WTC11 (cell line): ENCODE data around the gene LYRM4. TPM values are rescaled to one million over a fixed set of nuclear protein-coding genes. Genes with fewer than 3 reads are reported as not detected.

Experiments
- ATAC-seq: fragments of 200-7000 bp; cut with Tn5 transposase; 2 replicates; pipeline ENCODE4 v1.10.0; 2021; ENCODE audit warnings: mild to moderate bottlenecking, moderate library complexity
- CTCF ChIA-PET: fragments of 300-600 bp; sonication (Branson Sonifier 250); formaldehyde crosslinking; loops from one replicate; lab custom pipeline; 2021; ENCODE audit warnings: antibody characterized with exemption; lab: Charles Lee
- POLR2A ChIA-PET: fragments of 350-600 bp; sonication (Branson Sonifier 250); formaldehyde crosslinking; loops from one replicate; lab custom pipeline; 2021; ENCODE audit warnings: antibody characterized with exemption; lab: Charles Lee
- DNase-seq: peaks from one replicate; pipeline ENCODE4 v3.0.0; 2021; ENCODE audit warnings: low spot score
- H3K27ac Mint-ChIP-seq: 2 replicates; pipeline ENCODE4 v1.8.0; 2021; ENCODE audit warnings: mixed read lengths
- H3K27me3 Mint-ChIP-seq: 2 replicates; pipeline ENCODE4 v1.8.0; 2021; ENCODE audit warnings: low read depth, mild to moderate bottlenecking, moderate library complexity, mixed read lengths
- H3K36me3 Mint-ChIP-seq: 2 replicates; pipeline ENCODE4 v1.8.0; 2021; ENCODE audit warnings: mixed read lengths
- H3K4me1 Mint-ChIP-seq: 2 replicates; pipeline ENCODE4 v1.8.0; 2022; ENCODE audit warnings: mixed read lengths
- H3K4me3 Mint-ChIP-seq: 2 replicates; pipeline ENCODE4 v1.8.0; 2021; ENCODE audit warnings: mild to moderate bottlenecking, moderate library complexity, mixed read lengths
- H3K9me3 Mint-ChIP-seq: 2 replicates; pipeline ENCODE4 v1.8.0; 2021; ENCODE audit warnings: mixed read lengths
- ARID4B ChIP-seq: sonication (generic); formaldehyde crosslinking; IDR thresholded peaks from 2 replicates; pipeline ENCODE4 v1.8.0; 2023; ENCODE audit warnings: missing genetic modification reagents, mild to moderate bottlenecking, borderline replicate concordance
- ERG ChIP-seq: fragments of 250-450 bp; sonication (Bioruptor Pico); IDR thresholded peaks from 2 replicates; pipeline ENCODE4 v1.8.0; 2021; ENCODE audit warnings: mild to moderate bottlenecking
- JUN ChIP-seq: sonication (generic); formaldehyde crosslinking; IDR thresholded peaks from 2 replicates; pipeline ENCODE4 v1.8.0; 2023; ENCODE audit warnings: mild to moderate bottlenecking, missing genetic modification reagents
- MLX ChIP-seq: sonication (generic); formaldehyde crosslinking; IDR thresholded peaks from 2 replicates; pipeline ENCODE4 v1.8.1; 2023; ENCODE audit warnings: mild to moderate bottlenecking, missing genetic modification reagents, moderate library complexity
- NR1H2 ChIP-seq: sonication (generic); formaldehyde crosslinking; IDR thresholded peaks from 2 replicates; pipeline ENCODE4 v1.9.0; 2021; ENCODE audit warnings: mild to moderate bottlenecking, moderate library complexity, missing genetic modification reagents
- PRRX2 ChIP-seq: fragments of 250-450 bp; sonication (Bioruptor Pico); IDR thresholded peaks from 2 replicates; pipeline ENCODE4 v1.8.0; 2021; ENCODE audit warnings: mild to moderate bottlenecking
- RORB ChIP-seq: fragments of 250-450 bp; sonication (Bioruptor Pico); IDR thresholded peaks from 2 replicates; pipeline ENCODE4 v1.9.0; 2021; ENCODE audit warnings: mild to moderate bottlenecking
- SMAD4 ChIP-seq: sonication (generic); formaldehyde crosslinking; IDR thresholded peaks from 2 replicates; pipeline ENCODE4 v1.8.0; 2022; ENCODE audit warnings: mild to moderate bottlenecking, missing genetic modification reagents
- SOX15 ChIP-seq: fragments of 250-450 bp; sonication (Bioruptor Pico); IDR thresholded peaks from 2 replicates; pipeline ENCODE4 v1.9.0; 2021; ENCODE audit warnings: mild to moderate bottlenecking
- ZNF138 ChIP-seq: sonication (generic); formaldehyde crosslinking; conservative IDR thresholded peaks from 2 replicates; pipeline ENCODE4 v1.8.1; 2022; ENCODE audit warnings: mild to moderate bottlenecking, moderate library complexity, missing genetic modification reagents
- total RNA-seq: library from RNA; stranded (reverse); gene quantifications from 3 replicates; pipeline ENCODE4 v1.2.3, GENCODE V29; 2021
- TF ChIP-seq, protein P1 (sequence below): sonication (generic); formaldehyde crosslinking; IDR thresholded peaks from 2 replicates; pipeline ENCODE4 v1.8.1; 2022; ENCODE audit warnings: low read depth, mild to moderate bottlenecking, moderate library complexity, missing genetic modification reagents, borderline replicate concordance
- TF ChIP-seq, protein P2 (sequence below): sonication (generic); formaldehyde crosslinking; IDR thresholded peaks from 2 replicates; pipeline ENCODE4 v1.8.1; 2023; ENCODE audit warnings: mild to moderate bottlenecking, missing genetic modification reagents, moderate library complexity
- TF ChIP-seq, protein P3 (sequence below): sonication (generic); formaldehyde crosslinking; IDR thresholded peaks from 2 replicates; pipeline ENCODE4 v1.8.1; 2023; ENCODE audit warnings: mild to moderate bottlenecking, missing genetic modification reagents
- TF ChIP-seq, protein P4 (sequence below): sonication (generic); formaldehyde crosslinking; IDR thresholded peaks from 2 replicates; pipeline ENCODE4 v1.8.0; 2023; ENCODE audit warnings: missing genetic modification reagents
- TF ChIP-seq, protein P5 (sequence below): sonication (generic); formaldehyde crosslinking; IDR thresholded peaks from 2 replicates; pipeline ENCODE4 v1.8.0; 2022; ENCODE audit warnings: missing genetic modification reagents

LYRM4 gene
- total RNA-seq, 1 experiment from 2014 or later, result 49.7 TPM

DNA sequence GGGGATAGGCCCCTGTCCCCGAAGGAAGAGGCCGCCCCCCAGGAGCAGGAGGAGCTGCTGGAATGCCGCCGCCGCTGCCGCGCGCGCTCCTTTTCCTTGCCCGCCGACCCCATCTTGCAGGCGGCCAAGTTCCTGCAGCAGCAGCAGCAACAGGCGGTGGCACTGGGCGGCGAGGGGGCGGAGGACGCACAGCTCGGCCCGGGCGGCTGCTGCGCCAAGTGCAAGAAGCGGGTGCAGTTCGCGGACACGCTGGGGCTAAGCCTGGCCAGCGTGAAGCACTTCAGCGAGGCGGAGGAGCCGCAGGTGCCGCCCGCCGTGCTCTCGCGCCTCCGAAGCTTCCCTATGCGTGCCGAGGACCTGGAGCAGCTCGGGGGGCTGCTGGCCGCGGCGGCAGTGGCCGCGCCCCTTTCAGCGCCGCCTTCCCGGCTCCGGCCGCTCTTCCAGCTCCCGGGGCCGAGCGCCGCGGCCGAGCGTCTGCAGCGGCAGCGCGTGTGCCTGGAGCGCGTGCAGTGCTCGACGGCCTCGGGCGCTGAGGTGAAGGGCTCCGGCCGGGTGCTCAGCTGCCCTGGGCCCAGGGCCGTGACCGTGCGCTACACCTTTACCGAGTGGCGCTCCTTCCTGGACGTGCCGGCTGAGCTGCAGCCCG lies 175.0 kb downstream of the LYRM4 start (continued):
- TF ChIP-seq, protein P1, sequence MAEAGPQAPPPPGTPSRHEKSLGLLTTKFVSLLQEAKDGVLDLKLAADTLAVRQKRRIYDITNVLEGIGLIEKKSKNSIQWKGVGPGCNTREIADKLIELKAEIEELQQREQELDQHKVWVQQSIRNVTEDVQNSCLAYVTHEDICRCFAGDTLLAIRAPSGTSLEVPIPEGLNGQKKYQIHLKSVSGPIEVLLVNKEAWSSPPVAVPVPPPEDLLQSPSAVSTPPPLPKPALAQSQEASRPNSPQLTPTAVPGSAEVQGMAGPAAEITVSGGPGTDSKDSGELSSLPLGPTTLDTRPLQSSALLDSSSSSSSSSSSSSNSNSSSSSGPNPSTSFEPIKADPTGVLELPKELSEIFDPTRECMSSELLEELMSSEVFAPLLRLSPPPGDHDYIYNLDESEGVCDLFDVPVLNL (CRISPR knock-in tag), result peak; percentile 84; the same call in 1 of the 2 replicates
- TF ChIP-seq MLX (no peak; the same call in 1 of the 2 replicates), JUN (CRISPR knock-in tag) (peak; percentile 77; the same call in 1 of the 2 replicates), ERG (CRISPR knock-in tag) (no peak), PRRX2 (CRISPR knock-in tag) (no peak), RORB (CRISPR knock-in tag) (no peak), ARID4B (CRISPR knock-in tag) (0 out of 2 replicates have a peak, but pooled peaks have one; percentile 21), SOX15 (CRISPR knock-in tag) (no peak), SMAD4 (CRISPR knock-in tag) (no peak)
- TF ChIP-seq, protein P2, sequence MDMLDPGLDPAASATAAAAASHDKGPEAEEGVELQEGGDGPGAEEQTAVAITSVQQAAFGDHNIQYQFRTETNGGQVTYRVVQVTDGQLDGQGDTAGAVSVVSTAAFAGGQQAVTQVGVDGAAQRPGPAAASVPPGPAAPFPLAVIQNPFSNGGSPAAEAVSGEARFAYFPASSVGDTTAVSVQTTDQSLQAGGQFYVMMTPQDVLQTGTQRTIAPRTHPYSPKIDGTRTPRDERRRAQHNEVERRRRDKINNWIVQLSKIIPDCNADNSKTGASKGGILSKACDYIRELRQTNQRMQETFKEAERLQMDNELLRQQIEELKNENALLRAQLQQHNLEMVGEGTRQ (CRISPR knock-in tag), result no peak
- TF ChIP-seq, protein P3, sequence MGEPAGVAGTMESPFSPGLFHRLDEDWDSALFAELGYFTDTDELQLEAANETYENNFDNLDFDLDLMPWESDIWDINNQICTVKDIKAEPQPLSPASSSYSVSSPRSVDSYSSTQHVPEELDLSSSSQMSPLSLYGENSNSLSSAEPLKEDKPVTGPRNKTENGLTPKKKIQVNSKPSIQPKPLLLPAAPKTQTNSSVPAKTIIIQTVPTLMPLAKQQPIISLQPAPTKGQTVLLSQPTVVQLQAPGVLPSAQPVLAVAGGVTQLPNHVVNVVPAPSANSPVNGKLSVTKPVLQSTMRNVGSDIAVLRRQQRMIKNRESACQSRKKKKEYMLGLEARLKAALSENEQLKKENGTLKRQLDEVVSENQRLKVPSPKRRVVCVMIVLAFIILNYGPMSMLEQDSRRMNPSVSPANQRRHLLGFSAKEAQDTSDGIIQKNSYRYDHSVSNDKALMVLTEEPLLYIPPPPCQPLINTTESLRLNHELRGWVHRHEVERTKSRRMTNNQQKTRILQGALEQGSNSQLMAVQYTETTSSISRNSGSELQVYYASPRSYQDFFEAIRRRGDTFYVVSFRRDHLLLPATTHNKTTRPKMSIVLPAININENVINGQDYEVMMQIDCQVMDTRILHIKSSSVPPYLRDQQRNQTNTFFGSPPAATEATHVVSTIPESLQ (CRISPR knock-in tag), result no peak

DNA sequence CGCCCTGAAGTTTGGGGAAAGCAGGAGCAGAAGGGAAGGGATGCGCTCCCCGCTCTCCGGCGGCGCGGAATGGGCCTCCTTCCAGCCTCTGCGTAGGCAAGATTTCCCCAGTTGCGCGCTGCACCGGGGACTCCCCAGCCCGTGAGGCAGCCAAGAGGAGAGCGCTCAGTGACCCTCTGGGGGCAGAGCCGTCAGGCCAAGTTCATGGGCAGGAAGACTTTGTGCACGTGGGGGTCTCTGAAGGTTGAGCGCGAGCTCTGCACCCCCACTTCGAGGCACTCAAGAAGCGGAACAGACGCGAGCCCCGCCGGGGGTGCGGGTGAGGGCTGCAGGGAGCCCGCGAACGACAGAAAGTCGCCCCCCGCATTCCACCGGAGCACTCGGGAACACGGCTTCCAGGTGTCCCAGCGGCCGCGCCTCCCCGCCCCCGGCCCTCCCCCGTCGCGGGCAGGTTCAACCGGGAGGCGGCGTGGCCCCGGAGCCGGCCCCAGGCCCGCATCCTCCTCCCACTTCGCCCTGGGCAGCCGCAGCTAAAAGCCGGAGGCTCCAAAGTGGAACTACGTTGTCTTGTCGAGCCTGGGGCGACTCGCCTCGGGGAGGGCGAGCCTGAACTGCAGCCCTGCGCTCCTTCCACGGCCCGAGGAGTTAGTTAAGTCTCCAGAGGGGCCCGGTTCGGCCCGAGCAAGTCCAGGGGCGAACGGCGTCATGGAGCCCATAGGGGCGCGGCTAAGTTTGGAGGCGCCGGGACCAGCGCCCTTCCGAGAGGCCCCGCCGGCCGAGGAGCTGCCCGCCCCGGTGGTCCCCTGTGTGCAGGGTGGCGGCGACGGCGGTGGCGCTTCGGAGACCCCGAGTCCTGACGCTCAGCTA lies 175.7 kb downstream of the LYRM4 start, which contains the start of gene PPP1R3G:
Gene PPP1R3G (plus strand): TSS at position 561 of the 867 bp plus-strand sequence. CDS start 145 bp downstream, at position 706.
- peaks cover 73% of the 10 kb centered on the region for H3K27me3 Mint-ChIP-seq
- H3K4me1 Mint-ChIP-seq, result peaks cover 10% of the 10 kb centered on the region
- DNase-seq (peak; percentile 44), ATAC-seq (peak; percentile 23)
- CTCF ChIA-PET, result interaction anchor here (0.7 to 2.6 kb wide), 9 partner anchors 10 to 323 kb away, joined by 3 to 17 read pairs (median 4); no protein-coding TSS in a partner anchor
- no peaks in the 10 kb centered on the region for H3K36me3 Mint-ChIP-seq
- peak within 1 kb of the TSS; percentile 79 for H3K4me3 Mint-ChIP-seq
- H3K27ac Mint-ChIP-seq, result no peak within 1 kb of the TSS
- POLR2A ChIA-PET, result no interaction called here
- peaks cover 1% of the 10 kb centered on the region; the same call in 1 of the 2 replicates for H3K9me3 Mint-ChIP-seq
- TF ChIP-seq NR1H2 (CRISPR knock-in tag) (no peak), ZNF138 (CRISPR knock-in tag) (0 out of 2 replicates have a peak, but pooled peaks have one; percentile 57)
- TF ChIP-seq, protein P4, sequence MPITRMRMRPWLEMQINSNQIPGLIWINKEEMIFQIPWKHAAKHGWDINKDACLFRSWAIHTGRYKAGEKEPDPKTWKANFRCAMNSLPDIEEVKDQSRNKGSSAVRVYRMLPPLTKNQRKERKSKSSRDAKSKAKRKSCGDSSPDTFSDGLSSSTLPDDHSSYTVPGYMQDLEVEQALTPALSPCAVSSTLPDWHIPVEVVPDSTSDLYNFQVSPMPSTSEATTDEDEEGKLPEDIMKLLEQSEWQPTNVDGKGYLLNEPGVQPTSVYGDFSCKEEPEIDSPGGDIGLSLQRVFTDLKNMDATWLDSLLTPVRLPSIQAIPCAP (CRISPR knock-in tag), result no peak
- TF ChIP-seq, protein P5, sequence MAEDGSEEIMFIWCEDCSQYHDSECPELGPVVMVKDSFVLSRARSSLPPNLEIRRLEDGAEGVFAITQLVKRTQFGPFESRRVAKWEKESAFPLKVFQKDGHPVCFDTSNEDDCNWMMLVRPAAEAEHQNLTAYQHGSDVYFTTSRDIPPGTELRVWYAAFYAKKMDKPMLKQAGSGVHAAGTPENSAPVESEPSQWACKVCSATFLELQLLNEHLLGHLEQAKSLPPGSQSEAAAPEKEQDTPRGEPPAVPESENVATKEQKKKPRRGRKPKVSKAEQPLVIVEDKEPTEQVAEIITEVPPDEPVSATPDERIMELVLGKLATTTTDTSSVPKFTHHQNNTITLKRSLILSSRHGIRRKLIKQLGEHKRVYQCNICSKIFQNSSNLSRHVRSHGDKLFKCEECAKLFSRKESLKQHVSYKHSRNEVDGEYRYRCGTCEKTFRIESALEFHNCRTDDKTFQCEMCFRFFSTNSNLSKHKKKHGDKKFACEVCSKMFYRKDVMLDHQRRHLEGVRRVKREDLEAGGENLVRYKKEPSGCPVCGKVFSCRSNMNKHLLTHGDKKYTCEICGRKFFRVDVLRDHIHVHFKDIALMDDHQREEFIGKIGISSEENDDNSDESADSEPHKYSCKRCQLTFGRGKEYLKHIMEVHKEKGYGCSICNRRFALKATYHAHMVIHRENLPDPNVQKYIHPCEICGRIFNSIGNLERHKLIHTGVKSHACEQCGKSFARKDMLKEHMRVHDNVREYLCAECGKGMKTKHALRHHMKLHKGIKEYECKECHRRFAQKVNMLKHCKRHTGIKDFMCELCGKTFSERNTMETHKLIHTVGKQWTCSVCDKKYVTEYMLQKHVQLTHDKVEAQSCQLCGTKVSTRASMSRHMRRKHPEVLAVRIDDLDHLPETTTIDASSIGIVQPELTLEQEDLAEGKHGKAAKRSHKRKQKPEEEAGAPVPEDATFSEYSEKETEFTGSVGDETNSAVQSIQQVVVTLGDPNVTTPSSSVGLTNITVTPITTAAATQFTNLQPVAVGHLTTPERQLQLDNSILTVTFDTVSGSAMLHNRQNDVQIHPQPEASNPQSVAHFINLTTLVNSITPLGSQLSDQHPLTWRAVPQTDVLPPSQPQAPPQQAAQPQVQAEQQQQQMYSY (CRISPR knock-in tag), result peak; percentile 33; the same call in 1 of the 2 replicates
